Ovary (tissue), 3 donors: ENCODE results near the gene F13A1.

Experiments used
- CTCF ChIP-seq, 3 donors: fragments of 450-650 bp in 2 of 3; fragments of 200-600 bp in 1 of 3; IDR thresholded peaks; one replicate each; pipeline versions ENCODE4 v1.5.1 to v1.8.0; 2016 to 2022; ENCODE audit warnings: antibody characterized with exemption in 3 of 3, mild to moderate bottlenecking in 1 of 3
- EP300 ChIP-seq: sonication (generic); formaldehyde crosslinking; IDR thresholded peaks from one replicate; pipeline ENCODE4 v1.6.1; 2017; ENCODE audit warnings: antibody characterized with exemption
- donor health status: DM: no; HTN: no; CAD: no.

- no peak for TF ChIP-seq CTCF (IDR thresholded peaks at IDR 0.05)
- no peak for TF ChIP-seq EP300
Observed at GRCh38 chr6:6346427-6347023, 26.1 kb upstream of the F13A1 start.
